ENCODE results near the gene CRELD1.

The CRELD1 gene

DNA sequence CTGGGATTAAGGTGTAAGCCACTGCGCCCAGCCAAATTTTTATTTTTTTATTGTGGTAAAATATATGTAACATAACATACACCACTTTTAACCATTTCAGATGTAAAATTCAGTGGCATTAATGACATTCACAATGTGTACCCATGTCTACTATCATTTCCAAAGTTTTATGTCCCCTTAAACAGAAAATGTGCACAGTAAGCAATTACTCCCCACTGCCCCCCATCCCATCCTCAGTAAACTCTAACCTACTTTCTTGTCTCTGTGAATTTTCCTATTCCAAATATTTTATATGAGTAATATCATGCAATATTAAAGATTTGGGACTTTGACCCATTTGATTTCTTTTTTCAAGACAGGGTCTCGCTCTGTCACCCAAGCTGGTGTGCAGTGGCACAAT is 33.2 kb downstream of the CRELD1 start:
- DNase-seq: no peak

DNA sequence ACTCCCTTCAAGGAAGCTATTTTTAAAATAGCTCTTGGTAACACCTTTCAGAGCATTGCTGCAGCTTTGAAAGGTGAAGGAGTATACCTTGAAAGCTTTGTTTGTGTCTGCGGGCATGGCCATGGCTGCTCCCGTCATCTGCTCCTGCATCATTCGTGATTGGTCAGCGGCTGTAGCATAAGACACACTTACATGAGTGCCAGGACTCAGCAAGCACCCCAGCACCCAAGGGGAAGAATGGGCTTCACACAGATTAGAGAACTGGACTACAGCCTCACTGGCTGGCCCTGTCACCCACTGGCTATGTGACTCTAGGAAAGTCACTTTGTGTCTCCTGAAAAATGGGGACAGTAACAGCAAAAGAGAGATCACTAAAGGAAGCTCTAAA is 36.0 kb downstream of the CRELD1 start:
- DNase-seq: peak; percentile 45

DNA sequence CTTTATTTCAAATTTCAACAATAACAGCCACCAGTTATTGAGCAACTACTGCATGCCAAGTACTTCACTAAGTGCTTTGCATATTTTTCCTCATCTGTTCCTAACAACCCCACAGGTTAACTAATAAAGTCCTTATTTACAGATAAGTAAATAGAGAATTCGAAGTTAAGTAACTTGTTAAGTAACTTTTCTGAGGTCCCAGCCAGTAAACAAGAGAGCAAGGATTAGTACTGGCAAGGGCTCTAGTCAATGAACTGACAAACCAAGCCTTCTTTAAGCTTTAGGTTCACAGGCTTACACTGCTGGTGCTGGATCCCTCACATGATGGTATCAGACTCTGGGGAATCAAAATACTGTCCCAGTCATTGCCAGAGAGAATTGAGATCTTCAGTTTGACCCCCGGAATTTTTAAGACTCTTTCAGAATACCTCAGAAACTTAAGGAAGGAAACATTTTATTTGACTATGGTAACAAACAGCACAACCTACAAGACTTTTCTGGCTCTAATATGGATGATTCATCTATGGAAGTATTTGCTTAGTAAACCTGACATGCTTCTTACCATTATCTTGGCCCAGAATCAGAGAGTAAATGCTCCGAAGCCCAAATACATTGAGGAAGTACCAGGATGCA is 36.5 kb downstream of the CRELD1 start:
- no peak for DNase-seq

DNA sequence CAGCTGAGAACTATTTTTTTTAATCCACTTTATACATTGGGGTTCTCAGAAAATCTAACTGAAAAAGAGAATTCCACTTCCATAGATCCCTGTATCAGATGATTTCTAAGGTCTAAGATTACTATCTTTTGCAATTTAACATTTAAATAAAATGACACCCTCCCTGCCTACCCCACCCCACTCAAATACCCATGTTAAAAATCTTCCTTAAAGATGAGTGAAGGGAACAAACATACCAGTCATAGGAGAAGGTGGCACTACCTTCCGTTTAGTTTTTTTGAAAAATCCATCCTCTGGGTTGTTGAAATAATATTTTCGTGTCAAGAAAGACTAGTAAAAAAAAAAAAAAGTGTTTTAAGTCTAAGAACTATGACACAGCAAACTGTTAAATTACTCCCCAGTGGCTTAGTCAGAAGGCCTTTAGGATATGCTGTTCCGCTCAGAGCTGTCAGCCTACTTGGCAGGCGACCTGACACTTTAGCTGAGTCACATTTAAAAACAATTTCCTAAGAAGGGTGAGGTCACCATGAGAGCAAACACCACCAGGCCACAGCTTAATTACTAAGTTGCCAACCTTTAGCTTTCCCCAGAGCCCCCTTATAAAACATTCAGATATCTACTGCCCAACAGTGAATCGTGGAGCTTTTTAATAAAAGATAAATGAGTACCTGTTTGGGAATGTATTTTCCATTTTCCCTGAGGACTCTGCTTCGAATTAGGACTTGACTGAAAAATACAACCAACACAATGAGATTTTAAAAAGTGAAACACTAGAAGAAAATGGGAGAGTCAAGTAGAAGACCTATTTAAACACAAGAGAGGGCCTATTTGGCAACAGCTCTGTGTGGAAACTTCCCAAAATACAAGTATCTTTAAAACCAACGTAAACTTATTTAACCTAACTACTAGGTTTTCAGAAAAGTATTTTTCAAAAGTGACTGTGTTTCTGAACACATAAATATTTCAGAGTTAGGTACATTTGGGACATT is 43.4 kb downstream of the CRELD1 start:
- DNase-seq: peak; percentile 54

DNA sequence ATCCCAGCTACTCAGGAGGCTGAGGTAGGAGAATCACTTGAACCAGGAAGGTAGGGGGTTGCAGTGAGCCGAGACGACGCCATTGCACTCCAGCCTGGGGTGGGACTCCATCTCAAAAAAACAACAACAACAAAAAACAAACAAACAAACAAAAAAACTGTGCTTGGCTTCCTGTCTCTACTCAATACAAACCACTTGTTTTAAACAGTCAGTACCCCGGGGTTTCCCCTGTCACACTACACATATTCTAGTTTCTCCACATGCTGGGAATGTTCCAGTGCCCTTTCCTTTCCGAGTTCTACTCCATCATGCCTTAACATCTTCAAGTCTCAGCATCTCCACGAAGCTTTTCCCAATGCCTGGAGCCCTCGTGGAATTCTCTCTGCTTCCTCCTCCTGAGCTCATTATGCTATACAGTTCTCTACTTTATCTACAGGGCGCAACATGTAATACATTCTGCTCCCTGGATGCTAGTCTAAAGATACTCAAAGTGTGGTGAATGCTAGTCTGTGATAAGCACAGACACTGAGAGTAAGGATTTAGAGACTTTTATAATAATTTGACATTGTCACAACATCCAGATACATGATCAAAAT is 45.2 kb downstream of the CRELD1 start:
- no peak for DNase-seq

DNA sequence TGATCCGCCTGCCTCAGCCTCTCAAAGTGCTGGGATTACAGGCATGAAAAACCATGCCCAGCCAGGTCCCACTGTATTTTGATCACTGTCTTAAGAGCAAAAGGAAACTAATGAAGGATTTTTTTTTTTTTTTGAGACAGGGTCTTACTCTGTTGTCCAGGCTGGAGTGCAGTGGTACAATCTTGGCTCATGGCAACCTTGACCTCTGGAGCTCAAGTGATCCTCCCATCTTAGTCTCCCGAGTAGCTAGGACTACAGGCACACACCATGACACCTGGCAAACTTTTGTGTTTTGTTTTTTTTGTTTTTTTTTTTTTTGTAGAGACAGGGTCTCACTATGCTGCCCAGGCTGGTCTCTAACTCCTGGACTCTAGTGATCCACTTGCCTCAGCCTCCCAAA is 46.6 kb downstream of the CRELD1 start:
- DNase-seq: no peak

DNA sequence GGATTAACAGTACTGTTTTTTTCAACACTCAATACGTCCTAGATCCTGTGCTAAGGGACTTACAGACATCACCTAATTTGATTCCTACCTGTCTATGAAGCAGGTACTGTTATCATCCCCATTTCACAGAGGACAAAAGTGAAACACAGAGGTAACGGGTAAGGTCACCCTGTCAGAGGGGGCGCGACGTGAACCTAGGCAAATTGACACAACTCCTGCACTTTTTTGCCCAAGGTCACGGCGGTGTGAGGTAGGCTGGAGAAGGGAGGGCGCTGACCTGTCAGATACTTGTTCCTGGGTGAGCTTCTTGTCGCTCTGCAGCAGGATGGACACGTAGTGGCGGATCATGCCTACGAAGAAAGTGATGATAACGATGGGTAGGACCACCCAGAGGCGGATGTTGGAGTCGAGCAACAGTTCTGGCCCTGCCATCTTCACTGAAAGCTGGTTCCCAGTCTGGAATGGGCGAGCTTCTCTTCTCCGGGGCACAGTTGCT is 52.6 kb downstream of the CRELD1 start:
- no peak for DNase-seq

DNA sequence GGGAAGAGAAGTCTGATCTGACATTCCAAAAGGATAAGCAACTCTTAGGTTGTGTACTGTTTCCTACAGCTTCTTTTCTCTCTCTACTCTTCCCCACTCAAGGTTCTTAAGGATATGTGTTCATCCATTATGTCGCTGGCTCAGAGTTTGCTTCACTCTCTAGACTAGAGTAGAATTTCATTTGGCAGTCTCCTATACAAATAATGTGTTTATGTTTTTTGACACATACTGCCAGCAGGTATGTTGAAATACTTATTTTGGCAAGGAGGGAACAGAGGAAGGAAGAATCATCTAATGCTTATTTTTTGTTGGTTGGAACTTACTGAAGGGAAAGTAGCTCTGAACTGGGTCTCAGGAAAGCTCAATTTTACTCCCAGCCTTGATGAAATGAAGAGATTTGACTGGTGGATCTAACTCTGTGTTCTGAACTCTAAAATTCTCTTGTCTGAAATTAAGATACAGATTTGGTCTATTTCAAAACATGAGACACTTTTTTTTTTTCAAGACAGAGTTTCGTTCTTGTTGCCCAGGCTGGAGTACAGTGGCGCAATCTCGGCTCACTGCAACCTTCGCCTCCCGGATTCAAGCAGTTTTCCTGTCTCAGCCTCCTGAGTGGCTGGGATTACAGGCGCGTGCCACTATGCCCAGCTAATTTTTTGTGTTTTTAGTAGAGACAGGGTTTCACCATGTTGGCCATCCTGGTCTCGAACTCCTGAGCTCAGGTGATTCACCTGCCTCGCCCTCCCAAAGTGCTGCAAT is 60.6 kb downstream of the CRELD1 start:
- peak; percentile 30 for DNase-seq
